Right lobe of liver (tissue), 4 donors: ENCODE measurements around the gene ACOX2.

Experiments used
- POLR2A ChIP-seq: fragments of 450-650 bp; IDR thresholded peaks from one replicate; pipeline ENCODE4 v1.6.1; 2017; ENCODE audit warnings: antibody characterized with exemption, mild to moderate bottlenecking
- TF ChIP-seq, protein P1 (sequence below), 4 donors: fragments of 200-600 bp in 3 of 4; fragments of 450-650 bp in 1 of 4; IDR thresholded peaks; one replicate each; pipeline versions ENCODE4 v1.5.1 to v1.8.0; 2016 to 2022; ENCODE audit warnings: antibody characterized with exemption in 4 of 4, mild to moderate bottlenecking in 2 of 4
- donor health status: DM: no; HTN: no; CAD: no.
- donor health status: DM: no; HTN: no; CAD: no.
- donor health status: DM: no; HTN: yes; CAD: no.

DNA sequence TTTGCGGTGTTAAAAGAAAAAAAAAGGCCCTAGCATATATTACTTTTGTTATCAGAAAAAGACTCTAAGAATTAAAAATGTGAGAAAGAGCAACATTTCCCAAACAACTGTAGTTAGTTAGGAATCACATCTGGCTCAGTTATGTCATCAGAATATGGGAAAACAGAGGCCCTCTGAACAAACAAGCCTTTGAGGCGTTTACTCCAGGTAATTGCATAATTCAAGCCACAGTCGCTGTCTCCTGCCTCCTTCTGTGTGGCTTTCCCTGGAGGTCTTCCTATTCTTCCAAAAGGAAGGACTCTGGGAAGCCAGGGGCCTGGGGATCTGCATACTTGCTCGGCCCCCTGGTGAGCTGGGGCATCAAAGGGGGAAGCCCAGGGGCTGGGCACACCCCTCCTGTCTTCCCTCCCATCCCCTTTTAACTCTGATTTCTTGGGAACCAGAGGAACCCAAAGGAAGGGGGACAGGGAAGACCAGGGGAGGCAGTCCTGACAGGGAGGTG lies 43.9 kb upstream of the ACOX2 start:
- TF ChIP-seq POLR2A, result no peak
- TF ChIP-seq, protein P1, sequence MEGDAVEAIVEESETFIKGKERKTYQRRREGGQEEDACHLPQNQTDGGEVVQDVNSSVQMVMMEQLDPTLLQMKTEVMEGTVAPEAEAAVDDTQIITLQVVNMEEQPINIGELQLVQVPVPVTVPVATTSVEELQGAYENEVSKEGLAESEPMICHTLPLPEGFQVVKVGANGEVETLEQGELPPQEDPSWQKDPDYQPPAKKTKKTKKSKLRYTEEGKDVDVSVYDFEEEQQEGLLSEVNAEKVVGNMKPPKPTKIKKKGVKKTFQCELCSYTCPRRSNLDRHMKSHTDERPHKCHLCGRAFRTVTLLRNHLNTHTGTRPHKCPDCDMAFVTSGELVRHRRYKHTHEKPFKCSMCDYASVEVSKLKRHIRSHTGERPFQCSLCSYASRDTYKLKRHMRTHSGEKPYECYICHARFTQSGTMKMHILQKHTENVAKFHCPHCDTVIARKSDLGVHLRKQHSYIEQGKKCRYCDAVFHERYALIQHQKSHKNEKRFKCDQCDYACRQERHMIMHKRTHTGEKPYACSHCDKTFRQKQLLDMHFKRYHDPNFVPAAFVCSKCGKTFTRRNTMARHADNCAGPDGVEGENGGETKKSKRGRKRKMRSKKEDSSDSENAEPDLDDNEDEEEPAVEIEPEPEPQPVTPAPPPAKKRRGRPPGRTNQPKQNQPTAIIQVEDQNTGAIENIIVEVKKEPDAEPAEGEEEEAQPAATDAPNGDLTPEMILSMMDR (IDR thresholded peaks at IDR 0.05), result no peak
